HepG2 (cell line): ENCODE data around the gene AK9. TPM values are rescaled to one million over a fixed set of nuclear protein-coding genes. Genes with fewer than 3 reads are reported as not detected.

Source experiments
- ATAC-seq: fragments of 200-7000 bp; cut with Tn5 transposase; 3 replicates; pipeline ENCODE4 v1.9.1; 2020; ENCODE audit warnings: mild to moderate bottlenecking, moderate library complexity
- BruUV-seq: library from RNA; stranded (reverse); fragments of 400-500 nt; replicated peaks from 2 replicates; lab custom pipeline; 2021; lab: Mats Ljungman, UMichigan
- CTCF ChIA-PET: fragments of 300-600 bp; formaldehyde crosslinking; extraction: SDS; loops from one replicate; lab custom pipeline; 2021; ENCODE audit warnings: low total read pairs, inconsistent platforms, low intra/inter-chr PET ratio; lab: Yijun Ruan, JAX
- POLR2A ChIA-PET: fragments of 350-600 bp; sonication (Branson Sonifier 250); formaldehyde crosslinking; loops from one replicate; lab custom pipeline; 2020; ENCODE audit warnings: antibody characterized with exemption, inconsistent platforms; lab: Yijun Ruan, JAX
- DNase-seq: peaks from one replicate; pipeline ENCODE4 v3.0.0-alpha.2; 2015; ENCODE audit warnings: low spot score
- FAIRE-seq: peaks from 3 replicates; lab custom pipeline; 2011; peaks lifted over from hg19 to GRCh38; lab: Jason Lieb, UNC
- H2AFZ ChIP-seq: one replicate; pipeline ENCODE4 v1.6.1; 2011; ENCODE audit warnings: low read length, inconsistent platforms
- H3K27ac ChIP-seq: fragments of 300-600 bp; 3 replicates; pipeline ENCODE4 v1.8.0; 2011; ENCODE audit warnings: mixed run types, mild to moderate bottlenecking, mixed read lengths, low read length, inconsistent platforms; ENCODE audit not compliant: insufficient read depth; ENCODE audit errors: extremely low read length
- H3K27me3 ChIP-seq, 2 experiments: fragments of 200-600 bp in 1 of 2; 2 replicates in 1 of 2; 3 replicates in 1 of 2; pipeline versions ENCODE4 v1.6.0 to v1.8.0; 2011; ENCODE audit warnings: low read length in 2 of 2, mild to moderate bottlenecking in 2 of 2, moderate library complexity in 2 of 2, inconsistent platforms in 1 of 2; ENCODE audit not compliant: insufficient read depth in 2 of 2, control insufficient read depth in 1 of 2
- H3K36me3 ChIP-seq, 2 experiments: fragments of 200-600 bp in 1 of 2; replicated peaks in 1 of 2; 2 replicates in 1 of 2; 3 replicates in 1 of 2; pipeline versions ENCODE4 v1.5.1 to v1.8.0; 2011; ENCODE audit warnings: low read length in 2 of 2, inconsistent platforms in 1 of 2; ENCODE audit not compliant: insufficient read depth in 2 of 2, control insufficient read depth in 1 of 2
- H3K4me1 ChIP-seq: 2 replicates; pipeline ENCODE4 v1.5.1; 2012; ENCODE audit warnings: low read length, inconsistent platforms; ENCODE audit not compliant: insufficient read depth
- H3K4me2 ChIP-seq: 2 replicates; pipeline ENCODE4 v1.6.0; 2011; ENCODE audit warnings: low read depth, low read length, inconsistent platforms
- H3K4me3 ChIP-seq, 3 experiments: fragments of 200-600 bp in 1 of 3; sonication (generic), shearing (Covaris generic) in 1 of 3; replicated peaks in 1 of 3; 2 replicates each; pipeline ENCODE4 v1.5.1; 2011 to 2016; ENCODE audit warnings: low read length in 3 of 3, inconsistent platforms in 2 of 3, low read depth in 2 of 3, mild to moderate bottlenecking in 2 of 3, control low read depth in 1 of 3, mixed read lengths in 1 of 3; ENCODE audit not compliant: insufficient read depth in 1 of 3
- H3K79me2 ChIP-seq: one replicate; pipeline ENCODE4 v1.6.1; 2011; ENCODE audit warnings: low read length, inconsistent platforms; ENCODE audit not compliant: insufficient read depth
- H3K9ac ChIP-seq: 2 replicates; pipeline ENCODE4 v1.6.0; 2011; ENCODE audit warnings: mild to moderate bottlenecking, low read depth, low read length, inconsistent platforms; ENCODE audit not compliant: insufficient read depth
- H3K9me3 ChIP-seq: 2 replicates; pipeline ENCODE4 v1.5.1; 2012; ENCODE audit warnings: mild to moderate bottlenecking, low read length
- H4K20me1 ChIP-seq: 2 replicates; pipeline ENCODE4 v1.6.0; 2011; ENCODE audit warnings: inconsistent platforms, mild to moderate bottlenecking, low read length, moderate library complexity; ENCODE audit not compliant: insufficient read depth
- AGO2 ChIP-seq: fragments of 200-400 bp; formaldehyde crosslinking; optimal IDR thresholded peaks from 2 replicates; pipeline ENCODE3; 2017; ENCODE audit warnings: mild to moderate bottlenecking, low read depth, low read length, moderate library complexity
- KLF13 ChIP-seq: sonication (generic); formaldehyde crosslinking; IDR thresholded peaks from 2 replicates; pipeline ENCODE4 v1.4.0; 2020; ENCODE audit warnings: mild to moderate bottlenecking, missing genetic modification reagents
- MYPOP ChIP-seq: sonication (generic); formaldehyde crosslinking; IDR thresholded peaks from 2 replicates; pipeline ENCODE4 v1.8.1; 2023; ENCODE audit warnings: mild to moderate bottlenecking, moderate library complexity, missing genetic modification reagents
- PREB ChIP-seq: sonication (generic); formaldehyde crosslinking; IDR thresholded peaks from 2 replicates; pipeline ENCODE4 v1.4.0; 2020; ENCODE audit warnings: missing genetic modification reagents
- ZBTB2 ChIP-seq: sonication (generic); formaldehyde crosslinking; IDR thresholded peaks from 2 replicates; pipeline ENCODE4 v1.8.0; 2022; ENCODE audit warnings: low read depth, missing genetic modification reagents
- ZBTB33 ChIP-seq: sonication (generic); formaldehyde crosslinking; IDR thresholded peaks from 2 replicates; pipeline ENCODE4 v1.4.0; 2020; ENCODE audit warnings: missing genetic modification reagents
- ZNF407 ChIP-seq: sonication (generic); formaldehyde crosslinking; IDR thresholded peaks from one replicate; pipeline ENCODE4 v1.5.1; 2020; ENCODE audit warnings: mild to moderate bottlenecking, missing genetic modification reagents; ENCODE audit errors: not compliant biosample characterization
- WGBS: methylation state at CpG from one replicate; pipeline ENCODE4 v1.1.6; 2017; ENCODE audit warnings: low lambda C conversion rate; 5-methylcytosine and 5-hydroxymethylcytosine counted together
- in situ Hi-C: cut with HindIII; loops from 2 replicates; pipeline ENCODE4 v1.10.0; 2017; ENCODE audit warnings: low pct_unique_long_range_greater_than_20kb; ENCODE audit not compliant: extremely low pct_ligation_motif_present
- intact Hi-C: fragments of 100-400 bp; cut with micrococcal nuclease; formaldehyde crosslinking; loops from one replicate; pipeline ENCODE4 v1.10.0; 2022; ENCODE audit not compliant: unreplicated experiment
- polyA plus RNA-seq, 8 experiments: library from polyadenylated mRNA; depleted of rRNA in 3 of 8; stranded (reverse) in 7 of 8; unstranded in 1 of 8; fragments of >200 nt; fragmentation: Illumina TruSeq in 4 of 8; extraction: Trizol in 4 of 8; gene quantifications; 2 replicates each; pipeline versions ENCODE4 v1.2.1 to v1.2.3, GENCODE V29; 2011 to 2016; ENCODE audit warnings: low read depth in 4 of 8, missing spikeins in 1 of 8, mixed read lengths in 1 of 8; ENCODE audit not compliant: insufficient read depth in 1 of 8
- total RNA-seq, 5 experiments: library from RNA; depleted of rRNA; stranded (reverse); fragments of >200 nt; fragmentation: Illumina TruSeq; extraction: Trizol; gene quantifications; 2 replicates each; pipeline ENCODE4 v1.2.3, GENCODE V29; 2016; ENCODE audit warnings: low read depth in 1 of 5

AK9 gene
- total and polyA plus RNA-seq, 2 of the 13 experiments (the other 11 are each of a cell fraction or from before 2014, with no cell fraction given), result 3.2 to 4.8 TPM

GRCh38 chr6:109446072-109446471 lies 244.9 kb downstream of the AK9 start:
- 94% methylated on average over 11 of the region's 15 CpGs for WGBS
- no peak for FAIRE-seq
- intact Hi-C loops, result no loop called here
- BruUV-seq, result no TSS peak
- Histone ChIP-seq H2AFZ (no peak overlapping the region), H3K9ac (no peak overlapping the region), H4K20me1 (no peaks in the 10 kb centered on the region), H3K36me3 (peaks cover 2 to 10% of the 10 kb centered on the region in 2 experiments; a peak in 3 of 5 replicates), H3K4me3 (no peak overlapping the region), H3K27me3 (no peaks in the 10 kb centered on the region; a peak in 1 of 5 replicates), H3K27ac (no peak overlapping the region), H3K4me1 (peaks cover 15% of the 10 kb centered on the region), H3K4me2 (no peak overlapping the region), H3K79me2 (peaks cover 9% of the 10 kb centered on the region), H3K9me3 (no peaks in the 10 kb centered on the region)
- POLR2A ChIA-PET, result interaction anchor here (1.0 kb wide), 1 partner anchor 62 kb away, joined by 3 read pairs; no protein-coding TSS in a partner anchor
- CTCF ChIA-PET, result interaction anchor here (1.9 kb wide), 1 partner anchor 258 kb away, joined by 9 read pairs; no protein-coding TSS in a partner anchor
- in situ Hi-C loops, result no loop called here
- DNase-seq, result no peak
- ATAC-seq, result no peak
- TF ChIP-seq ZNF407 (CRISPR knock-in tag) (no peak), KLF13 (CRISPR knock-in tag) (no peak), ZBTB33 (CRISPR knock-in tag) (peak; percentile 29; the same call in 1 of the 2 replicates), MYPOP (no peak), PREB (CRISPR knock-in tag) (no peak), ZBTB2 (CRISPR knock-in tag) (no peak), AGO2 (peak; percentile 52)
